Adrenal gland (tissue), 12 donors: Measurements from ENCODE around the gene BPIFB2. TPM values are rescaled to one million over a fixed set of nuclear protein-coding genes. Genes with fewer than 3 reads are reported as not detected.

ENCODE experiments used
- DNase-seq, 7 donors: peaks; one replicate each; pipeline ENCODE4 v3.0.0-alpha.2; 2019 to 2020
- H3K27ac ChIP-seq, 5 donors: fragments of 200-600 bp; sonication (generic) in 4 of 5; 1 replicate in 3 of 5; 2 replicates in 2 of 5; pipeline versions ENCODE4 v1.5.1 to v1.8.0; 2016 to 2020; ENCODE audit warnings: mild to moderate bottlenecking in 1 of 5
- H3K27me3 ChIP-seq: fragments of 200-600 bp; 2 replicates; pipeline ENCODE4 v1.8.0; 2021
- H3K36me3 ChIP-seq, 2 donors: fragments of 200-600 bp; replicated peaks in 1 of 2; 1 replicate in 1 of 2; 2 replicates in 1 of 2; pipeline versions ENCODE4 v1.5.1 to v1.8.0; 2018 to 2022
- H3K4me1 ChIP-seq, 2 donors: fragments of 200-600 bp; replicated peaks in 1 of 2; 1 replicate in 1 of 2; 2 replicates in 1 of 2; pipeline versions ENCODE4 v1.5.1 to v1.8.0; 2018 to 2021
- H3K4me3 ChIP-seq, 4 donors: fragments of 200-600 bp; sonication (generic) in 3 of 4; one replicate each; pipeline ENCODE4 v1.5.1; 2016 to 2018
- H3K9me3 ChIP-seq, 3 donors: fragments of 200-600 bp; sonication (generic) in 1 of 3; replicated peaks in 1 of 3; 1 replicate in 2 of 3; 2 replicates in 1 of 3; pipeline versions ENCODE4 v1.5.1 to v1.8.0; 2016 to 2021
- POLR2A ChIP-seq, 2 donors: fragments of 450-650 bp; IDR thresholded peaks; one replicate each; pipeline ENCODE4 v1.6.1; 2017; ENCODE audit warnings: antibody characterized with exemption in 2 of 2, mild to moderate bottlenecking in 2 of 2, moderate library complexity in 1 of 2
- whole genome bisulfite sequencing, 4 donors: extraction: QIAGEN DNeasy Blood & Tissue Kit in 2 of 4; methylation state at CpG; one replicate each; pipeline versions ENCODE4 v1.1.5 to v1.1.7; 2013 to 2017; 5-methylcytosine and 5-hydroxymethylcytosine counted together
- intact Hi-C, 2 donors: fragments of 100-400 bp; cut with DNase I; formaldehyde crosslinking; loops; one replicate each; pipeline versions ENCODE4 v1.14.1 to v1.15.0; 2022 to 2023
- polyA plus RNA-seq, 3 donors: library from polyadenylated mRNA; stranded (reverse); fragments of 200-250 nt in 2 of 3; fragments of 350-450 nt in 1 of 3; fragmentation: Illumina TruSeq in 1 of 3; extraction: RNeasy Lipid Tissue Mini Kit (QIAGEN cat#74804) in 1 of 3; gene quantifications; one replicate each; pipeline ENCODE4 v1.2.3, GENCODE V29; 2013 to 2014
- total RNA-seq, 9 donors: library from RNA; depleted of rRNA in 4 of 9; stranded (reverse); fragments of >200 nt in 4 of 9; fragments of 120-200 nt in 1 of 9; fragmentation: NEBNext Ultra II Directional in 1 of 9; extraction: Animal tissue kit (Norgen Biotek cat#: 25700) in 1 of 9; gene quantifications; one replicate each; pipeline versions ENCODE4 v1.1.0 to v1.2.4, GENCODE V29; 2013 to 2023
- TF ChIP-seq, protein P1 (sequence below), 6 experiments: fragments of 450-650 bp in 4 of 6; fragments of 200-600 bp in 2 of 6; sonication (generic) in 1 of 6; IDR thresholded peaks; 1 replicate in 5 of 6; 2 replicates in 1 of 6; pipeline versions ENCODE4 v1.5.1 to v1.8.0; 2016 to 2021; ENCODE audit warnings: antibody characterized with exemption in 6 of 6, mild to moderate bottlenecking in 2 of 6, moderate library complexity in 1 of 6
- donor health status: healthy with polysubstance abuse.
- donor health status: Bipolar disorder and iron deficiency.
- donor health status: DM: yes; HTN: yes; CAD: no.
- donor health status: DM: no; HTN: no; CAD: no.
- donor health status: DM: no; HTN: no; CAD: no.
- donor health status: DM: yes; HTN: yes; CAD: no.

The BPIFB2 gene
- total and polyA plus RNA-seq, 12 donors, result 0.15 TPM; not detected in 11

DNA sequence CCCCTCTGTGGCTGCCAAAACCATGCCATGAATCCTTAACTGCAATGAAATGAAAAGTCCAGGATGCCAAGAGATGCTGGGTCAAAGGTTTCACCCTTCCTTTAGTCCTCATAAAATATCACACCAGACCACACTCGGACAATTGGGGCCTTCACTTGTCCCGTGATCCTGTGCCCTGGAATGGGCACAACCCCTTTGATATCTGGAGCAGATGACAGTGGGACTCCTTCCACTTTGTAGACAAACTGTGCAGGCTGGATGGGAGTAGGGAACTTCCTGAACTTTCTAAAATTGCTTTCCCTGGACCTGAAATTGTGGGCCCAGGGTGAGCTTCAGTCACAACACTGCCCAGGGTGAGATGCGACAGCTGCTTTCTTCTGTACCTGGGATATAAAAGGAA, 14.4 kb downstream of the BPIFB2 start:
- intact Hi-C loops, result no loop called here
- no peak overlapping the region for H3K27ac ChIP-seq
- H3K27me3 ChIP-seq, result no peaks in the 10 kb centered on the region
- H3K4me1 ChIP-seq, result no peaks in the 10 kb centered on the region
- 57 to 72% (median 64%) methylated on average over 2 to 3 of the region's 3 CpGs for WGBS, 4 donors
- H3K36me3 ChIP-seq, result no peaks in the 10 kb centered on the region
- DNase-seq, result no peak
- TF ChIP-seq, protein P1, sequence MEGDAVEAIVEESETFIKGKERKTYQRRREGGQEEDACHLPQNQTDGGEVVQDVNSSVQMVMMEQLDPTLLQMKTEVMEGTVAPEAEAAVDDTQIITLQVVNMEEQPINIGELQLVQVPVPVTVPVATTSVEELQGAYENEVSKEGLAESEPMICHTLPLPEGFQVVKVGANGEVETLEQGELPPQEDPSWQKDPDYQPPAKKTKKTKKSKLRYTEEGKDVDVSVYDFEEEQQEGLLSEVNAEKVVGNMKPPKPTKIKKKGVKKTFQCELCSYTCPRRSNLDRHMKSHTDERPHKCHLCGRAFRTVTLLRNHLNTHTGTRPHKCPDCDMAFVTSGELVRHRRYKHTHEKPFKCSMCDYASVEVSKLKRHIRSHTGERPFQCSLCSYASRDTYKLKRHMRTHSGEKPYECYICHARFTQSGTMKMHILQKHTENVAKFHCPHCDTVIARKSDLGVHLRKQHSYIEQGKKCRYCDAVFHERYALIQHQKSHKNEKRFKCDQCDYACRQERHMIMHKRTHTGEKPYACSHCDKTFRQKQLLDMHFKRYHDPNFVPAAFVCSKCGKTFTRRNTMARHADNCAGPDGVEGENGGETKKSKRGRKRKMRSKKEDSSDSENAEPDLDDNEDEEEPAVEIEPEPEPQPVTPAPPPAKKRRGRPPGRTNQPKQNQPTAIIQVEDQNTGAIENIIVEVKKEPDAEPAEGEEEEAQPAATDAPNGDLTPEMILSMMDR (IDR thresholded peaks at IDR 0.05), result no peak
- no peak for TF ChIP-seq POLR2A (IDR thresholded peaks at IDR 0.05)
- H3K9me3 ChIP-seq, result no peaks in the 10 kb centered on the region
- H3K4me3 ChIP-seq, result no peak overlapping the region

DNA sequence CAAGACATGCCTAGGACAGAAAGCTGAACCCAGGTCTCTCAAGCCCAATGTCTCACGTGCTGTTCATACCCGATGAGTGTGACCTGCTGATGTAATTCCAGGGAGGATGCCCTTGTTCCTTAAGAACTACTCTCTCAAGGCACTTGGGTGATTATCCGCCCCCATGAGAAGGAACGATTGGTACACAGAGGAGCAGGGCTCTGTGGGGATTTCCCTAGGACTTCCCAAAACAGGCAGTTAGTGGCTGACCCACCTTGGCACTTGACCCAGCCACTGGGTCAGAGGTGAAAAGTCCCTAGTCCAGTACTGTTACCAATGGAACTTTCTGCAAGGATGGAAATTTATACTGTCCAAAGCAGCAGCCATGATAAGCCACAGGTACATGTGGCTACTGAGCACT, 14.8 kb downstream of the BPIFB2 start:
- no peaks in the 10 kb centered on the region for H3K4me1 ChIP-seq
- no peaks in the 10 kb centered on the region for H3K36me3 ChIP-seq
- H3K9me3 ChIP-seq, result no peaks in the 10 kb centered on the region
- no peak overlapping the region for H3K27ac ChIP-seq
- TF ChIP-seq, protein P1 (IDR thresholded peaks at IDR 0.05), result no peak
- no peak for TF ChIP-seq POLR2A (IDR thresholded peaks at IDR 0.05)
- WGBS, 4 donors, result 57 to 70% (median 63%) methylated on average over 3 to 4 of the region's 4 CpGs
- H3K27me3 ChIP-seq, result no peaks in the 10 kb centered on the region
- H3K4me3 ChIP-seq, result no peak overlapping the region
- intact Hi-C loops, result no loop called here
- DNase-seq, result no peak

- 65 to 78% (median 75%) methylated on average over 7 of the region's 7 CpGs for WGBS, 4 donors
- intact Hi-C loops, result no loop called here
These were observed 15.4 kb downstream of the BPIFB2 start for GRCh38 chr20:33022694-33023438.

GRCh38 chr20:33023439-33024242, 16.1 kb downstream of the BPIFB2 start:
- intact Hi-C loops, result no loop called here
- TF ChIP-seq, protein P1 (IDR thresholded peaks at IDR 0.05), result no peak
- TF ChIP-seq POLR2A (IDR thresholded peaks at IDR 0.05), result no peak

More at GRCh38 chr20:33022694-33023438, 15.4 kb downstream of the BPIFB2 start:
- Histone ChIP-seq H3K4me1 (no peaks in the 10 kb centered on the region), H3K27ac (no peak overlapping the region), H3K9me3 (no peaks in the 10 kb centered on the region), H3K36me3 (no peaks in the 10 kb centered on the region), H3K4me3 (no peak overlapping the region), H3K27me3 (no peaks in the 10 kb centered on the region)
- no peak for DNase-seq
- TF ChIP-seq, protein P1 (IDR thresholded peaks at IDR 0.05), result no peak
- no peak for TF ChIP-seq POLR2A (IDR thresholded peaks at IDR 0.05)

More at GRCh38 chr20:33023439-33024242, 16.1 kb downstream of the BPIFB2 start:
- DNase-seq, result no peak
- no peaks in the 10 kb centered on the region for H3K27me3 ChIP-seq
- no peaks in the 10 kb centered on the region for H3K9me3 ChIP-seq
- WGBS, 4 donors, result 63 to 81% (median 71%) methylated on average over 5 to 6 of the region's 6 CpGs
- no peak overlapping the region for H3K4me3 ChIP-seq
- no peaks in the 10 kb centered on the region for H3K36me3 ChIP-seq
- no peaks in the 10 kb centered on the region for H3K4me1 ChIP-seq
- no peak overlapping the region for H3K27ac ChIP-seq
